Measurements from ENCODE around the gene PALLD. TPM values are rescaled to one million over a fixed set of nuclear protein-coding genes. Genes with fewer than 3 reads are reported as not detected.

PALLD gene
- total RNA-seq, 2 donors from 2014 or later = 72.1 to 195 TPM

GRCh38 chr4:168609369-168609768, 112.5 kb downstream of the PALLD start:
- no peak for TF ChIP-seq CTCF (IDR thresholded peaks at IDR 0.05)
- H3K4me3 ChIP-seq = no peak overlapping the region
- H3K27me3 ChIP-seq = no peaks in the 10 kb centered on the region
- no peak for DNase-seq
- H3K27ac ChIP-seq = no peak overlapping the region
- H3K9ac ChIP-seq (ENCODE audit: low read depth in 2 of 2, low read length in 2 of 2) = no peak overlapping the region
- intact Hi-C loops (cut with DNase I) = no loop called here
- H3K4me1 ChIP-seq = no peaks in the 10 kb centered on the region
- H3K36me3 ChIP-seq = no peaks in the 10 kb centered on the region
- H3K9me3 ChIP-seq = no peaks in the 10 kb centered on the region

- Histone ChIP-seq H3K27me3 (no peaks in the 10 kb centered on the region), H3K4me3 (no peak overlapping the region), H3K9me3 (no peaks in the 10 kb centered on the region), H3K27ac (no peak overlapping the region), H3K4me1 (no peaks in the 10 kb centered on the region), H3K9ac (ENCODE audit: low read depth in 2 of 2, low read length in 2 of 2) (no peak overlapping the region), H3K36me3 (no peaks in the 10 kb centered on the region)
- DNase-seq = no peak
- TF ChIP-seq CTCF (IDR thresholded peaks at IDR 0.05) = no peak
- intact Hi-C loops (cut with DNase I) = no loop called here
These were observed 114.2 kb downstream of the PALLD start for GRCh38 chr4:168610911-168611530.

DNA sequence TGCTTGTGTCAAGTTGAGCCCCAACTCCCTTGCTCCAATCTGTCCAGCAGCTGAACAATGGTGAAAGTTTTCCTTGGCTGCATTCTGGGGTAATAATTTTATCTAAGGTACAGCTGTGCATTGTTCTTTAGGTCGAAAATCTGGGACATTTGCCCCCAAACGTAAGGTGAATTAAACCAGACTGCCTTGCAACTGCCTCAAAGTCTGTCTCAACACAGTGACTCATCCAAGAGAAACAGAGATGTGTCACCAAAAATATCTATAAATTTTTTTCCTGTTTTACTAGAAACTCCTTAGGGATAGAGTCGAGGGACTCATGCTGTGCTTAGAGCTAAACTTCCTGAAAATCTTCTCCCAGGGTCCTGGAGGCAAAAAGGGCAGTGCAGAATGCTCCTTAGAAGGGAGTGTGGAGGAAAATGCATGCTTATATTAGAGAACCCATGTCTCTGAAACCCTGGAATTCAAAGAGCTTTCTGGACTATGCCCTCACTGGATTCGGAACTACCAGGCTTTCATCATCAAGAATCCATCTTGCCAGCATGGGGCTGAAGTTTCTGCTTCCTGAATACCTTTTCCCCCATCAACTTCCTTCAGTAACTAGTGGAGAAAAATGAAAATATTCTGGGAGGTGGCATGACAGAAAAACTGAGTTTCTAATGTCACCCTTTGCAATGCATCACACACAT, 115.7 kb downstream of the PALLD start:
- no peak overlapping the region for H3K27ac ChIP-seq
- DNase-seq = no peak
- H3K27me3 ChIP-seq = no peaks in the 10 kb centered on the region
- TF ChIP-seq CTCF (IDR thresholded peaks at IDR 0.05) = no peak
- no peaks in the 10 kb centered on the region for H3K4me1 ChIP-seq
- H3K4me3 ChIP-seq = no peak overlapping the region
- intact Hi-C loops (cut with DNase I) = no loop called here
- H3K36me3 ChIP-seq = no peaks in the 10 kb centered on the region
- no peaks in the 10 kb centered on the region for H3K9me3 ChIP-seq
- H3K9ac ChIP-seq (ENCODE audit: low read depth in 2 of 2, low read length in 2 of 2) = no peak overlapping the region

GRCh38 chr4:168613869-168614268, 117.0 kb downstream of the PALLD start:
- H3K9ac ChIP-seq (ENCODE audit: low read depth in 2 of 2, low read length in 2 of 2) = no peak overlapping the region
- no peaks in the 10 kb centered on the region for H3K9me3 ChIP-seq
- no peak overlapping the region for H3K4me3 ChIP-seq
- intact Hi-C loops (cut with DNase I) = no loop called here
- H3K36me3 ChIP-seq = no peaks in the 10 kb centered on the region
- no peaks in the 10 kb centered on the region for H3K27me3 ChIP-seq
- no peak overlapping the region for H3K27ac ChIP-seq
- H3K4me1 ChIP-seq = no peaks in the 10 kb centered on the region
- no peak for TF ChIP-seq CTCF (IDR thresholded peaks at IDR 0.05)
- no peak for DNase-seq

GRCh38 chr4:168614281-168615057, 117.6 kb downstream of the PALLD start:
- Histone ChIP-seq H3K4me3 (no peak overlapping the region), H3K36me3 (no peaks in the 10 kb centered on the region), H3K27me3 (no peaks in the 10 kb centered on the region), H3K9ac (ENCODE audit: low read depth in 2 of 2, low read length in 2 of 2) (no peak overlapping the region), H3K27ac (no peak overlapping the region), H3K4me1 (no peaks in the 10 kb centered on the region), H3K9me3 (no peaks in the 10 kb centered on the region)
- intact Hi-C loops (cut with DNase I) = no loop called here
- TF ChIP-seq CTCF (IDR thresholded peaks at IDR 0.05) = no peak
- no peak for DNase-seq

Data from colonic mucosa (tissue), 4 donors.